ENCODE measurements around the gene SRGAP1. TPM values are rescaled to one million over a fixed set of nuclear protein-coding genes. Genes with fewer than 3 reads are reported as not detected.

The SRGAP1 gene
- total and polyA plus RNA-seq, 9 of the 15 experiments (the other 6 are each of a cell fraction or from before 2014, with no cell fraction given), result 0.01 to 0.13 (median 0.04) TPM; not detected in 3

DNA sequence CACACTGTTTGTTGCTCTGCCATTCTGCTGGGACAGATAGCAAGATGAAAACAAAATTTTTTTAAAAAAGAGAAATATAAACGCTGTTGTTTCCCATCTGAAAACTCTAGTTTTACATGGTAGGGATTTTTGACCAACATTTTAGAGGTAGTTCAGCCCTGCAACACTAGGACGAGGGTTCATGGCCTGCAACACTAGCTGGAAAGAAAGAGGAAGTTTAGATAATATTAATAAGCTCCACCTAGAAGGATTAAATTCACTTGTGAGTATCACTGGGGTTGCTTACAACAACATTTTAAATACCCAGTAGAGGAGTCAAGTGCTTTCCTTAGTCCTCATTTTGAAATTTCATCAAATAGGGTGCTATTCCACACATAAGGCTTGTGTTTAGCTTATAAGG is 68.2 kb downstream of the SRGAP1 start:
- no peak overlapping the region for H3K9ac ChIP-seq (ENCODE audit: insufficient read depth in 1 of 2, low read depth in 2 of 2, low read length in 2 of 2)
- H3K9me3 ChIP-seq (replicated peaks; ENCODE audit: control insufficient read depth, insufficient read depth, low read depth, low read length), result no peaks in the 10 kb centered on the region
- no peaks in the 10 kb centered on the region for H4K20me1 ChIP-seq (replicated peaks; ENCODE audit: control insufficient read depth, insufficient read depth, low read length)
- no peaks in the 10 kb centered on the region for H3K9me1 ChIP-seq (ENCODE audit: control insufficient read depth, insufficient read depth, low read length)
- no peaks in the 10 kb centered on the region for H3K79me2 ChIP-seq (ENCODE audit: control insufficient read depth, insufficient read depth, low read length)
- BruUV-seq (replicated peaks), result no TSS peak
- no peak overlapping the region for H3K4me2 ChIP-seq (ENCODE audit: insufficient read depth, low read length)
- WGBS (ENCODE audit: insufficient coverage, low coverage, missing lambda C conversion rate), result 0% methylated on average over 2 of the region's 2 CpGs
- DNase-seq (ENCODE audit: extremely low read depth in 1 of 4, low spot score in 3 of 4), result no peak
- H3K4me1 ChIP-seq (replicated peaks in 1 of 2; ENCODE audit: control insufficient read depth in 2 of 2, insufficient read depth in 2 of 2, low read length in 2 of 2), result no peaks in the 10 kb centered on the region
- no peak overlapping the region for H3K27ac ChIP-seq (ENCODE audit: extremely low read depth, low read depth, low read length)
- intact Hi-C loops (cut with micrococcal nuclease) (no loop called here), in situ Hi-C loops (cut with MboI) (no loop called here)
- no peak for FAIRE-seq
- no peak for ATAC-seq
- no peak overlapping the region for H2AFZ ChIP-seq (ENCODE audit: low read depth, low read length)
- ChIA-PET POLR2A (interaction anchor here (1.0 kb wide), 1 partner anchor 13 kb away, joined by 3 read pairs; no protein-coding TSS in a partner anchor), CTCF (ENCODE audit: low intra/inter-chr PET ratio) (no interaction called here)
- TF ChIP-seq CREB5 (CRISPR knock-in tag; IDR thresholded peaks at IDR 0.05), result no peak
- TF ChIP-seq CBFB (CRISPR knock-in tag; IDR thresholded peaks at IDR 0.05), result no peak
- no peak for TF ChIP-seq CAMTA2 (CRISPR knock-in tag; conservative IDR thresholded peaks at IDR 0.05)
- TF ChIP-seq TRIM25 (IDR thresholded peaks at IDR 0.05; ENCODE audit: borderline replicate concordance), result no peak
- no peak for TF ChIP-seq MED1 (CRISPR knock-in tag; IDR thresholded peaks at IDR 0.05; ENCODE audit: borderline replicate concordance)
- TF ChIP-seq CGGBP1 (CRISPR knock-in tag; IDR thresholded peaks at IDR 0.05), result no peak
- no peak for TF ChIP-seq KAT2B (IDR thresholded peaks at IDR 0.05; ENCODE audit: low read depth, low read length)
- TF ChIP-seq, protein P1, sequence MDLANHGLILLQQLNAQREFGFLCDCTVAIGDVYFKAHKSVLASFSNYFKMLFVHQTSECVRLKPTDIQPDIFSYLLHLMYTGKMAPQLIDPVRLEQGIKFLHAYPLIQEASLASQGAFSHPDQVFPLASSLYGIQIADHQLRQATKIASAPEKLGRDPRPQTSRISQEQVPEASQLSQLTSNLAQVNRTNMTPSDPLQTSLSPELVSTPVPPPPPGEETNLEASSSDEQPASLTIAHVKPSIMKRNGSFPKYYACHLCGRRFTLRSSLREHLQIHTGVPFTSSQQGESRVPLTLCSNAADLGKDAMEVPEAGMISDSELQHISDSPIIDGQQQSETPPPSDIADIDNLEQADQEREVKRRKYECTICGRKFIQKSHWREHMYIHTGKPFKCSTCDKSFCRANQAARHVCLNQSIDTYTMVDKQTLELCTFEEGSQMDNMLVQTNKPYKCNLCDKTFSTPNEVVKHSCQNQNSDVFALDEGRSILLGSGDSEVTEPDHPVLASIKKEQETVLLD (IDR thresholded peaks at IDR 0.05), result no peak
- no peak for TF ChIP-seq ZNF239 (CRISPR knock-in tag; IDR thresholded peaks at IDR 0.05)
- TF ChIP-seq NR4A1 (CRISPR knock-in tag; IDR thresholded peaks at IDR 0.05), result no peak
- no peak for TF ChIP-seq NR4A1 (tag; IDR thresholded peaks at IDR 0.05)
- TF ChIP-seq CBX1 (IDR thresholded peaks at IDR 0.05; ENCODE audit: low read depth), result no peak
- no peak for TF ChIP-seq ZFP36 (IDR thresholded peaks at IDR 0.05; ENCODE audit: low read depth, low read length, partially characterized antibody)
- TF ChIP-seq NR2C2 (CRISPR knock-in tag; IDR thresholded peaks at IDR 0.05), result no peak
- no peak for TF ChIP-seq NR2C2 (tag; IDR thresholded peaks at IDR 0.05)
- TF ChIP-seq TAL1 (IDR thresholded peaks at IDR 0.05), result no peak
- no peak for TF ChIP-seq CXXC5 (CRISPR knock-in tag; IDR thresholded peaks at IDR 0.05)
- no peak for TF ChIP-seq BRF1 (IDR thresholded peaks at IDR 0.05; ENCODE audit: borderline replicate concordance, extremely low read depth, insufficient read length)
- TF ChIP-seq SNRNP70 (optimal IDR thresholded peaks at IDR 0.05; ENCODE audit: low read depth, low read length), result no peak
- H3K27me3 ChIP-seq (ENCODE audit: control insufficient read depth in 2 of 2, insufficient read depth in 2 of 2, low read length in 2 of 2), result no peaks in the 10 kb centered on the region
- no peaks in the 10 kb centered on the region for H3K36me3 ChIP-seq (ENCODE audit: control insufficient read depth, insufficient read depth, low read length)
- H3K4me3 ChIP-seq, result no peak overlapping the region

Measured in K562 (cell line).